ENCODE measurements around the gene WDR45B. TPM values are rescaled to one million over a fixed set of nuclear protein-coding genes. Genes with fewer than 3 reads are reported as not detected.

The WDR45B gene
- total RNA-seq, 2 experiments from 2014 or later: 127 to 132 TPM

- no peak for TF ChIP-seq CTCF (IDR thresholded peaks at IDR 0.05)
- Mint-ChIP-seq H3K27me3 (no peaks in the 10 kb centered on the region), H3K9me3 (no peaks in the 10 kb centered on the region), H3K4me1 (ENCODE audit: low read depth) (no peaks in the 10 kb centered on the region), H3K36me3 (ENCODE audit: low read depth) (peaks cover 27% of the 10 kb centered on the region), H3K27ac (no peak overlapping the region), H3K4me3 (no peak overlapping the region)
- ATAC-seq: no peak
- intact Hi-C loops (cut with micrococcal nuclease): no loop called here
- no peak for DNase-seq
- CTCF ChIA-PET: no interaction called here
- POLR2A ChIA-PET: no interaction called here
These were observed 76.4 kb downstream of the WDR45B start for GRCh38 chr17:82571855-82572254.

GRCh38 chr17:82570277-82570676 is 78.0 kb downstream of the WDR45B start:
- Mint-ChIP-seq H3K9me3 (no peaks in the 10 kb centered on the region), H3K27me3 (no peaks in the 10 kb centered on the region), H3K4me1 (ENCODE audit: low read depth) (no peaks in the 10 kb centered on the region), H3K36me3 (ENCODE audit: low read depth) (peaks cover 25% of the 10 kb centered on the region), H3K4me3 (no peak overlapping the region), H3K27ac (no peak overlapping the region)
- no peak for TF ChIP-seq CTCF (IDR thresholded peaks at IDR 0.05)
- CTCF ChIA-PET: interaction anchor here (0.7 to 1.5 kb wide), 2 partner anchors 8 to 97 kb away, joined by 3 read pairs; no protein-coding TSS in a partner anchor
- intact Hi-C loops (cut with micrococcal nuclease): no loop called here
- POLR2A ChIA-PET: no interaction called here
- DNase-seq: no peak
- ATAC-seq: no peak

- H3K4me3 Mint-ChIP-seq: no peak overlapping the region
- DNase-seq: no peak
- H3K27ac Mint-ChIP-seq: no peak overlapping the region
- peaks cover 25% of the 10 kb centered on the region for H3K36me3 Mint-ChIP-seq (ENCODE audit: low read depth)
- ChIA-PET POLR2A (no interaction called here), CTCF (interaction anchor here (0.7 to 1.5 kb wide), 2 partner anchors 9 to 96 kb away, joined by 3 read pairs; no protein-coding TSS in a partner anchor)
- intact Hi-C loops (cut with micrococcal nuclease): no loop called here
- H3K4me1 Mint-ChIP-seq (ENCODE audit: low read depth): no peaks in the 10 kb centered on the region
- H3K9me3 Mint-ChIP-seq: no peaks in the 10 kb centered on the region
- no peak for ATAC-seq
- TF ChIP-seq CTCF (IDR thresholded peaks at IDR 0.05): no peak
- H3K27me3 Mint-ChIP-seq: no peaks in the 10 kb centered on the region
These were observed 78.6 kb downstream of the WDR45B start for GRCh38 chr17:82569621-82570020.

GRCh38 chr17:82568997-82569393 is 79.2 kb downstream of the WDR45B start:
- no peak overlapping the region for H3K4me3 Mint-ChIP-seq
- ATAC-seq (no peak), DNase-seq (no peak)
- no peaks in the 10 kb centered on the region for H3K4me1 Mint-ChIP-seq (ENCODE audit: low read depth)
- H3K27ac Mint-ChIP-seq: no peak overlapping the region
- ChIA-PET CTCF (interaction anchor here (1.5 kb wide), 1 partner anchor 10 kb away, joined by 3 read pairs; no protein-coding TSS in a partner anchor), POLR2A (no interaction called here)
- peaks cover 25% of the 10 kb centered on the region for H3K36me3 Mint-ChIP-seq (ENCODE audit: low read depth)
- H3K9me3 Mint-ChIP-seq: no peaks in the 10 kb centered on the region
- TF ChIP-seq CTCF (IDR thresholded peaks at IDR 0.05): no peak
- no peaks in the 10 kb centered on the region for H3K27me3 Mint-ChIP-seq
- intact Hi-C loops (cut with micrococcal nuclease): no loop called here

- H3K9me3 Mint-ChIP-seq: no peaks in the 10 kb centered on the region
- DNase-seq (no peak), ATAC-seq (no peak)
- H3K4me1 Mint-ChIP-seq (ENCODE audit: low read depth): peaks cover 7% of the 10 kb centered on the region
- TF ChIP-seq CTCF (IDR thresholded peaks at IDR 0.05): no peak
- peaks cover 22% of the 10 kb centered on the region for H3K36me3 Mint-ChIP-seq (ENCODE audit: low read depth)
- H3K27me3 Mint-ChIP-seq: no peaks in the 10 kb centered on the region
- intact Hi-C loops (cut with micrococcal nuclease): no loop called here
- POLR2A ChIA-PET: interaction anchor here (0.6 to 0.7 kb wide), 2 partner anchors 21 to 1454 kb away, joined by 3 read pairs; no protein-coding TSS in a partner anchor
- H3K27ac Mint-ChIP-seq: no peak overlapping the region
- no peak overlapping the region for H3K4me3 Mint-ChIP-seq
- CTCF ChIA-PET: interaction anchor here (1.8 kb wide), 1 partner anchor 12 kb away, joined by 6 read pairs; no protein-coding TSS in a partner anchor
These were observed 81.0 kb downstream of the WDR45B start for GRCh38 chr17:82567286-82567685.
